ENCODE data around the gene TUBB2A. TPM values are rescaled to one million over a fixed set of nuclear protein-coding genes. Genes with fewer than 3 reads are reported as not detected.

The TUBB2A gene
- total and polyA plus RNA-seq, 2 of the 8 experiments (the other 6 are each of a cell fraction or from before 2014, with no cell fraction given) = 315 to 330 TPM

GRCh38 chr6:3114377-3114776, 43.0 kb downstream of the TUBB2A start:
- no peaks in the 10 kb centered on the region for H3K9me3 ChIP-seq (ENCODE audit: insufficient read depth in 2 of 2, low read depth in 1 of 2, low read length in 1 of 2)
- TF ChIP-seq GABPA (IDR thresholded peaks at IDR 0.05; ENCODE audit: borderline replicate concordance, insufficient read depth, low read length) (no peak), EGR1 (IDR thresholded peaks at IDR 0.05; ENCODE audit: borderline replicate concordance, low read depth, low read length) (no peak), SIX5 (IDR thresholded peaks at IDR 0.05; ENCODE audit: low read depth, low read length) (no peak), ZNF274 (IDR thresholded peaks at IDR 0.05; ENCODE audit: borderline replicate concordance, extremely low read depth, low read length) (no peak), CTCF (IDR thresholded peaks at IDR 0.05; ENCODE audit: control extremely low read depth in 1 of 3, insufficient read depth in 1 of 3, low read depth in 1 of 3, low read length in 3 of 3) (no peak), BACH1 (IDR thresholded peaks at IDR 0.05; ENCODE audit: low read length) (no peak), SIRT6 (IDR thresholded peaks at IDR 0.05; ENCODE audit: low read length) (no peak), HDAC6 (IDR thresholded peaks at IDR 0.05; ENCODE audit: low read depth, low read length) (no peak), RBBP5 (IDR thresholded peaks at IDR 0.05; ENCODE audit: borderline replicate concordance, low read depth, low read length) (no peak), SAP30 (IDR thresholded peaks at IDR 0.05; ENCODE audit: insufficient read depth, insufficient replicate concordance, low read length) (no peak), TBP (IDR thresholded peaks at IDR 0.05; ENCODE audit: low read depth, low read length) (no peak), CEBPB (IDR thresholded peaks at IDR 0.05; ENCODE audit: low read depth, low read length) (no peak)

More at GRCh38 chr6:3114377-3114776, 43.0 kb downstream of the TUBB2A start:
- no peak overlapping the region for H3K4me3 ChIP-seq (ENCODE audit: extremely low read depth in 1 of 4, insufficient read depth in 2 of 4, low read depth in 3 of 4, low read length in 4 of 4)
- H3K4ac ChIP-seq (replicated peaks; ENCODE audit: insufficient read length, low read depth, low read length) = no peak overlapping the region
- H2AFZ ChIP-seq (ENCODE audit: low read length) = no peak overlapping the region
- H3K4me1 ChIP-seq (replicated peaks in 1 of 4; ENCODE audit: control insufficient read depth in 3 of 4, insufficient read depth in 4 of 4, low read length in 3 of 4) = peaks cover 0 to 7% (median 2%) of the 10 kb centered on the region in 4 experiments; a peak in 2 of 7 replicates
- H4K91ac ChIP-seq (replicated peaks; ENCODE audit: insufficient read length, low read length) = no peak overlapping the region
- no peak overlapping the region for H2BK15ac ChIP-seq (ENCODE audit: low read length)
- ChIA-PET CTCF (ENCODE audit: partially characterized antibody) (interaction anchor here (1.3 to 1.7 kb wide), 2 partner anchors 14 to 126 kb away, joined by 4 to 5 read pairs; no protein-coding TSS in a partner anchor), POLR2A (ENCODE audit: partially characterized antibody) (interaction anchor here (1.6 kb wide), 1 partner anchor 15 kb away, joined by 6 read pairs; no protein-coding TSS in a partner anchor)
- no peak overlapping the region for H2BK20ac ChIP-seq (ENCODE audit: low read length)
- no peak overlapping the region for H2BK12ac ChIP-seq (ENCODE audit: low read depth, low read length)
- H3K79me2 ChIP-seq (ENCODE audit: control insufficient read depth in 1 of 2, insufficient read depth in 2 of 2, low read length in 2 of 2) = peaks cover 0 to 5% of the 10 kb centered on the region in 2 experiments; a peak in 2 of 4 replicates
- no peak overlapping the region for H2BK5ac ChIP-seq (ENCODE audit: low read depth, low read length)
- H4K5ac ChIP-seq (ENCODE audit: insufficient read length, low read depth, low read length) = no peak overlapping the region
- H2BK120ac ChIP-seq (replicated peaks; ENCODE audit: low read depth, low read length) = no peak overlapping the region
- H3K9ac ChIP-seq (replicated peaks in 1 of 4; ENCODE audit: extremely low read depth in 1 of 4, low read depth in 3 of 4, low read length in 3 of 4) = no peak overlapping the region
- peaks cover 0 to 21% (median 14%) of the 10 kb centered on the region in 4 experiments; a peak in 7 of 8 replicates for H3K36me3 ChIP-seq (ENCODE audit: control insufficient read depth in 2 of 4, insufficient read depth in 4 of 4, low read length in 3 of 4)
- H3K27me3 ChIP-seq (replicated peaks in 1 of 4; ENCODE audit: control insufficient read depth in 3 of 4, extremely low read depth in 1 of 4, insufficient read depth in 3 of 4, low read length in 3 of 4) = no peaks in the 10 kb centered on the region
- H3K23me2 ChIP-seq (ENCODE audit: low read depth, low read length) = no peaks in the 10 kb centered on the region; the same call in 1 of the 2 replicates
- no peaks in the 10 kb centered on the region; the same call in 1 of the 2 replicates for H3K79me1 ChIP-seq (ENCODE audit: low read depth, low read length)
- DNase-seq (ENCODE audit: low read depth in 1 of 2, low spot score in 2 of 2) (no peak), FAIRE-seq (no peak)
- H3K23ac ChIP-seq (ENCODE audit: insufficient read length) = no peak overlapping the region
- H4K20me1 ChIP-seq (replicated peaks in 1 of 2; ENCODE audit: control insufficient read depth in 1 of 2, insufficient read depth in 2 of 2, low read length in 2 of 2) = no peaks in the 10 kb centered on the region
- no peak overlapping the region for H3K56ac ChIP-seq (replicated peaks; ENCODE audit: insufficient read length, low read depth, low read length)
- no peak overlapping the region for H2AK5ac ChIP-seq (ENCODE audit: low read depth, low read length)
- no peak overlapping the region for H4K8ac ChIP-seq (ENCODE audit: extremely low read depth, insufficient read depth, low read length)
- no peak overlapping the region for H3K18ac ChIP-seq (ENCODE audit: extremely low read depth, low read length)
- no peak overlapping the region for H3K27ac ChIP-seq (ENCODE audit: low read depth, low read length)
- H3K4me2 ChIP-seq (ENCODE audit: insufficient read depth in 1 of 2, low read depth in 2 of 2, low read length in 2 of 2) = no peak overlapping the region
- H3K14ac ChIP-seq (ENCODE audit: insufficient read length) = no peak overlapping the region
- WGBS, 2 experiments (ENCODE audit: extremely low coverage in 1 of 2, insufficient coverage in 1 of 2, insufficient read length in 1 of 2, insufficient replicate concordance in 2 of 2, low coverage in 1 of 2, low lambda C conversion rate in 2 of 2, missing lambda C conversion rate in 1 of 2) = 99% methylated on average over 6 of the region's 6 CpGs; no CpG with 5 or more reads in 1 of the 2 experiments
